Measurements from ENCODE around the gene MICA. TPM values are rescaled to one million over a fixed set of nuclear protein-coding genes. Genes with fewer than 3 reads are reported as not detected.

MICA gene
- total RNA-seq, 4 donors from 2014 or later = 7.8 to 45.3 (median 19.9) TPM

- Histone ChIP-seq H3K27ac (peak overlapping the region in 2 of 4 donors; percentile 88 to 92), H3K36me3 (peaks cover 0 to 10% (median 2%) of the 10 kb centered on the region in 4 donors), H3K4me1 (peaks cover 6 to 20% (median 16%) of the 10 kb centered on the region in 4 donors), H3K27me3 (peaks cover 4% of the 10 kb centered on the region), H3K9me3 (no peaks in the 10 kb centered on the region), H3K4me3 (no peak overlapping the region)
- in situ Hi-C loops (cut with MboI; ENCODE audit: low pct_ligation_motif_present in 1 of 4, low pct_unique_long_range_greater_than_20kb in 1 of 4, low sequenced_read_pairs in 3 of 4) = no loop called here
- intact Hi-C loops (cut with DNase I; ENCODE audit: low total_unique reads) = no loop called here
- TF ChIP-seq CTCF (IDR thresholded peaks at IDR 0.05) = no peak
- no peak for TF ChIP-seq POLR2AphosphoS5 (IDR thresholded peaks at IDR 0.05)
- TF ChIP-seq EP300 (IDR thresholded peaks at IDR 0.05; ENCODE audit: low read depth) = no peak
- no peak for TF ChIP-seq POLR2A (IDR thresholded peaks at IDR 0.05)
- no peak for DNase-seq
- 45 to 70% methylated on average over 4 of the region's 4 CpGs for WGBS, 2 donors (ENCODE audit: low coverage in 1 of 2)
Measured at GRCh38 chr6:31358302-31358701, 45.1 kb upstream of the MICA start.

- Histone ChIP-seq H3K27me3 (peaks cover 4% of the 10 kb centered on the region), H3K4me3 (no peak overlapping the region), H3K9me3 (no peaks in the 10 kb centered on the region), H3K27ac (no peak overlapping the region), H3K4me1 (peaks cover 6 to 13% (median 12%) of the 10 kb centered on the region in 4 donors), H3K36me3 (peaks cover 0 to 10% (median 2%) of the 10 kb centered on the region in 4 donors)
- in situ Hi-C loops (cut with MboI; ENCODE audit: low pct_ligation_motif_present in 1 of 4, low pct_unique_long_range_greater_than_20kb in 1 of 4, low sequenced_read_pairs in 3 of 4) = no loop called here
- TF ChIP-seq POLR2AphosphoS5 (IDR thresholded peaks at IDR 0.05) (no peak), EP300 (IDR thresholded peaks at IDR 0.05; ENCODE audit: low read depth) (no peak), POLR2A (IDR thresholded peaks at IDR 0.05) (no peak), CTCF (IDR thresholded peaks at IDR 0.05) (no peak)
- DNase-seq = no peak
- intact Hi-C loops (cut with DNase I; ENCODE audit: low total_unique reads) = no loop called here
- WGBS, 2 donors (ENCODE audit: low coverage in 1 of 2) = 70 to 86% methylated on average over 1 of the region's 1 CpG
Measured at GRCh38 chr6:31359581-31359980, 43.8 kb upstream of the MICA start.

GRCh38 chr6:31362751-31363150 lies 40.6 kb upstream of the MICA start:
- no peak for TF ChIP-seq CTCF (IDR thresholded peaks at IDR 0.05)
- no peak for TF ChIP-seq EP300 (IDR thresholded peaks at IDR 0.05; ENCODE audit: low read depth)
- no peak for TF ChIP-seq POLR2AphosphoS5 (IDR thresholded peaks at IDR 0.05)
- TF ChIP-seq POLR2A (IDR thresholded peaks at IDR 0.05) = no peak
- Histone ChIP-seq H3K27ac (no peak overlapping the region), H3K4me1 (peaks cover 0 to 4% (median 2%) of the 10 kb centered on the region in 4 donors), H3K36me3 (no peaks in the 10 kb centered on the region), H3K27me3 (peaks cover 18% of the 10 kb centered on the region), H3K4me3 (no peak overlapping the region), H3K9me3 (no peaks in the 10 kb centered on the region)
- 65 to 67% methylated on average over 4 to 5 of the region's 5 CpGs for WGBS, 2 donors (ENCODE audit: low coverage in 1 of 2)
- intact Hi-C loops (cut with DNase I; ENCODE audit: low total_unique reads) (no loop called here), in situ Hi-C loops (cut with MboI; ENCODE audit: low pct_ligation_motif_present in 1 of 4, low pct_unique_long_range_greater_than_20kb in 1 of 4, low sequenced_read_pairs in 3 of 4) (loop anchor here in 3 of 4 donors (5.0 to 10.0 kb wide), 3 partner anchors 168 to 228 kb away; partner anchors contain the start of gene PSORS1C2 (in 2 of the 3))
- no peak for DNase-seq

- H3K4me1 ChIP-seq = peaks cover 0 to 4% (median 2%) of the 10 kb centered on the region in 4 donors
- in situ Hi-C loops (cut with MboI; ENCODE audit: low pct_ligation_motif_present in 1 of 4, low pct_unique_long_range_greater_than_20kb in 1 of 4, low sequenced_read_pairs in 3 of 4) = loop anchor here in 3 of 4 donors (5.0 to 10.0 kb wide), 3 partner anchors 169 to 229 kb away; partner anchors contain the start of gene PSORS1C2 (in 2 of the 3)
- H3K4me3 ChIP-seq = no peak overlapping the region
- no peak overlapping the region for H3K27ac ChIP-seq
- TF ChIP-seq POLR2AphosphoS5 (IDR thresholded peaks at IDR 0.05) (no peak), EP300 (IDR thresholded peaks at IDR 0.05; ENCODE audit: low read depth) (no peak), POLR2A (IDR thresholded peaks at IDR 0.05) (no peak), CTCF (IDR thresholded peaks at IDR 0.05) (no peak)
- intact Hi-C loops (cut with DNase I; ENCODE audit: low total_unique reads) = no loop called here
- no peaks in the 10 kb centered on the region for H3K36me3 ChIP-seq
- no peaks in the 10 kb centered on the region for H3K9me3 ChIP-seq
- DNase-seq = no peak
- peaks cover 18% of the 10 kb centered on the region for H3K27me3 ChIP-seq
Measured at GRCh38 chr6:31363811-31364210, 39.6 kb upstream of the MICA start.
